SK-N-MC (cell line): Measurements from ENCODE around the gene ATP6V1C2.

ENCODE experiments used
- EZH2 ChIP-seq: fragments of 200-600 bp; sonication (generic); IDR thresholded peaks from one replicate; pipeline ENCODE4 v1.6.1; 2017; ENCODE audit warnings: antibody characterized with exemption
- POLR2AphosphoS5 ChIP-seq: IDR thresholded peaks from 2 replicates; pipeline ENCODE4 v1.6.1; 2012; ENCODE audit warnings: mild to moderate bottlenecking, low read depth, low read length, borderline replicate concordance

GRCh38 chr2:10812362-10813162 is 91.1 kb downstream of the ATP6V1C2 start, which contains the start of gene PDIA6:
- TF ChIP-seq POLR2AphosphoS5 (peak; percentile 49; the same call in 1 of the 2 replicates), EZH2 (no peak)
